HFF-Myc (cell line): ENCODE results near the gene KIAA0513.

ENCODE experiments used
- DNase-seq: peaks from one replicate; pipeline ENCODE4 v3.0.0-alpha.2; 2011; ENCODE audit warnings: low read depth; ENCODE audit errors: extremely low read depth
- H3K4me3 ChIP-seq: replicated peaks from 2 replicates; pipeline ENCODE4 v1.5.1; 2011; ENCODE audit warnings: low read depth, mild to moderate bottlenecking, control low read depth, low read length
- TF ChIP-seq, protein P1 (sequence below): IDR thresholded peaks from 2 replicates; pipeline ENCODE4 v1.5.1; 2012; ENCODE audit warnings: mild to moderate bottlenecking, low read depth, low read length, control low read depth; ENCODE audit errors: missing control alignments

Gene KIAA0513

DNA sequence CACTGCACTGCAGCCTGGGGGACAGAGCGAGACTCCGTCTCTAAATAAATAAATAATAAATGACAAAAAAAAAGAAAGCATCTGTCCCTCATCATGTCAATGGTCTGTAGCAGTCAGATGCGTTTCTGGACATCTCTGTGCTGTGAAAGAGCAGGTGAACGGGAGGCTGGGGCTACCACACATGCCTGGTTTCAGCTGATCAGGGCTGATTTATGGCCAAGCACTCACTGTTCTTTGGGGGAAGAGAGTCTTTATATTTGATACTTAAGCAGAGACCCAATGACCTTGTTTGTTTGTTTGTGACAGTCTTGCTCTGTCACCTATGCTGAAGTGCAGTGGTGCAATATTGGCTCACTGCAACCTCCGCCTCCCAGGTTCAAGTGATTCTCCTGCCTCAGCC is 17.5 kb downstream of the KIAA0513 start:
- no peak overlapping the region for H3K4me3 ChIP-seq
- DNase-seq, result no peak
- TF ChIP-seq, protein P1, sequence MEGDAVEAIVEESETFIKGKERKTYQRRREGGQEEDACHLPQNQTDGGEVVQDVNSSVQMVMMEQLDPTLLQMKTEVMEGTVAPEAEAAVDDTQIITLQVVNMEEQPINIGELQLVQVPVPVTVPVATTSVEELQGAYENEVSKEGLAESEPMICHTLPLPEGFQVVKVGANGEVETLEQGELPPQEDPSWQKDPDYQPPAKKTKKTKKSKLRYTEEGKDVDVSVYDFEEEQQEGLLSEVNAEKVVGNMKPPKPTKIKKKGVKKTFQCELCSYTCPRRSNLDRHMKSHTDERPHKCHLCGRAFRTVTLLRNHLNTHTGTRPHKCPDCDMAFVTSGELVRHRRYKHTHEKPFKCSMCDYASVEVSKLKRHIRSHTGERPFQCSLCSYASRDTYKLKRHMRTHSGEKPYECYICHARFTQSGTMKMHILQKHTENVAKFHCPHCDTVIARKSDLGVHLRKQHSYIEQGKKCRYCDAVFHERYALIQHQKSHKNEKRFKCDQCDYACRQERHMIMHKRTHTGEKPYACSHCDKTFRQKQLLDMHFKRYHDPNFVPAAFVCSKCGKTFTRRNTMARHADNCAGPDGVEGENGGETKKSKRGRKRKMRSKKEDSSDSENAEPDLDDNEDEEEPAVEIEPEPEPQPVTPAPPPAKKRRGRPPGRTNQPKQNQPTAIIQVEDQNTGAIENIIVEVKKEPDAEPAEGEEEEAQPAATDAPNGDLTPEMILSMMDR, result no peak

DNA sequence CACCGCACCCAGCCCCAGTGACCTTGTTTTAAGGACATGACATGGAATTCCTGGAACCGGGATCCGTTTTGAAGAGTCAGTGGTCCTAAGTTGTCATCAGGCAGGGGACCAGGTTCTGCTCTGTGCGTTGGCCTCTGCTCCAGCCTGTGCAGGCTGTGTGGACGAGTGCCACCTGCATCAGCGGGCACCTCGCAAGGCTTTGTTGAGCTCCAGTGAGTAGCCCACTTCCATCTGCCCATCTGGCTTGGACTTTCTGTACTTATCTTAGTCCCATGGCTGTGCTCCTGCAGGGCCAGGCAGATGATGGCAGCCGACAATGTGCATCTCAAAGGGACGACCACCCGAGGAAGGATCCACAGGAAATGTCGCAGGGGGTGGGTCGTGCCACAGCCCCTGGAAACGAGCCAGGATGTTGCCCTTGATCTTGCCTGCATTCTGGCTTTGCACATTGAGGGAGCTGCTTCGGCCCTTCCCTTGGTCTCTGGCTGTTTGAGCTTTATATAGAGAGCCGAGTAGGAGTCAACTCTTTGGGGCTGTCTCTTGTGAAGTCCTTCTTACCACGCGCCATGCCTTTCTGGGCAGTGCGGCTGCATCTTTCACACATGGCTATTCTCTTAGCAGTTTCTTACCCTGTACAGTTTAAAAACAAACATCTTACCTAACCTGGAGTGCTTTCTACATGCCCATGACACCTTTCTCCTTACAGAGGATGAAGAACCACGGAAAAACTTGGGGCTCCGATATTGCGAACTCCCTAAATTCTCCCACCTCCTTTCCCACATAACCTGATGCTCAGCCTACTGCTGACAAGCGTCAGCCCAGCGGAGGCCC is 18.3 kb downstream of the KIAA0513 start:
- DNase-seq, result no peak
- H3K4me3 ChIP-seq, result no peak overlapping the region
- TF ChIP-seq, protein P1, result no peak

DNA sequence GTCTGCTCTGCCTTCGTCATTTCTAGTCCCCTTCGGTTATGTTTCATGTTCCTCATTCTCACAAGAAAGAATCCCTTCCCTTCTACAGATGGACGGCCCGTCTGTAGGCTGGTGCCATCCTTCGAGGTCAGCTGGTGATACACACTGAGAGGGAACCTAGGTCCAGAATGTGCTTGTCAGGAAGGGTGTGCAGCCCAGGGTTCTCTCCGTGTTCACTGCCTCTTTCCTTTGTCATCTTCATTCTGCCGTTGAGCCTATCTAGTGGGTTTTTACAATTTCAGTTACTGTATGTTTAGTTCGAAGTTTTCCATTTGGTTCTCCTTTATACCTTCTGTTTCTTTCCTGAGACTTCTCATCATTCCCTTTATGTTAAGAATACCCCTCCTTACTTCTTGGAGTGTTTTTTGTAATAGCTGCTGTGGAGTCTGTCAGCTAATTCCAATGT is 18.9 kb downstream of the KIAA0513 start:
- H3K4me3 ChIP-seq, result no peak overlapping the region
- DNase-seq, result no peak
- TF ChIP-seq, protein P1, result no peak

DNA sequence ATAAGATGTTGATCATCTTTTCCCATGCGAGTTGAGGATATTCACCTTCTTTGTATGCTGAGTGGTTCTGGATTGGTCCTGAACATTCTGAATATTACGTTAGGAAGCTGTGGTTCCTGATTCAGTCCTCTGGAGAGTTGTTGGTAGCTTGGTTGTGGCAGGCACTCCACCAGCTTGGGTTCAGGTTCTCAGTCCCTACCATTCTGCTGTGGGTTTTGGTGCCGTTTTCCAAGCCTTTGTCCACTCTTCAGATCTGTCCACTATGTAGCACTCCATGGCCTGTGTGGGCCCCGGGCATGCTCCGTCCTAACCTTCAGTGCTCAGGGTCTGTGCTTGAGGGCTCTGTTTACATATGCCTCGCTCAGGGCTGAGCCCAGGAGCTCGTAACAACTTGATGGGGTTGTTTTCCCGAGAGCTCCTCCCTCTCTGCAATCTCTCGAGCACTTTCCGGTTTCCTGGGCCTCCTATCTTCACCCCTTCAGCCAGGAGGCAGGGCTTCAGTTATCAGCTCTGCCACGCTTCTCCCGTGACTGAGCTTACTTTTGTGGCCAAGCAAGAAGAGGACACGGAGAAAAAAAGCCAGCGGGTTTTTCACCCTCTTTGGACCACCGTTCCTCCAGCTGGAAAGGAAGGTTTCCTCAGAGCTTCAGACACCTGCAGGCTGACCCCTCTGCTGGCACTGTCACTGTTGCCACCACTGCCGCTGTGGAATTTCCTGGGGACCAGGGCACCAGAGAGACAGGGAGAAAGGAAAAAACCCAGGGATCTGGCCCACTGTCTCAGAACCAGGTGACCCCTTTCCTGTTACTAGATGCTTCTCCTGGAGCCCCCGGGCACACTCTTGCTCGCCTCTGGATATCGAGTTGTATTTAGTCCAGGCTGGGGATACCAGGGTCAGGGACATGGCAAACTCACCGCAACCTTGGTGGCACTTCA is 19.6 kb downstream of the KIAA0513 start:
- TF ChIP-seq, protein P1, result no peak
- no peak for DNase-seq
- H3K4me3 ChIP-seq, result no peak overlapping the region

DNA sequence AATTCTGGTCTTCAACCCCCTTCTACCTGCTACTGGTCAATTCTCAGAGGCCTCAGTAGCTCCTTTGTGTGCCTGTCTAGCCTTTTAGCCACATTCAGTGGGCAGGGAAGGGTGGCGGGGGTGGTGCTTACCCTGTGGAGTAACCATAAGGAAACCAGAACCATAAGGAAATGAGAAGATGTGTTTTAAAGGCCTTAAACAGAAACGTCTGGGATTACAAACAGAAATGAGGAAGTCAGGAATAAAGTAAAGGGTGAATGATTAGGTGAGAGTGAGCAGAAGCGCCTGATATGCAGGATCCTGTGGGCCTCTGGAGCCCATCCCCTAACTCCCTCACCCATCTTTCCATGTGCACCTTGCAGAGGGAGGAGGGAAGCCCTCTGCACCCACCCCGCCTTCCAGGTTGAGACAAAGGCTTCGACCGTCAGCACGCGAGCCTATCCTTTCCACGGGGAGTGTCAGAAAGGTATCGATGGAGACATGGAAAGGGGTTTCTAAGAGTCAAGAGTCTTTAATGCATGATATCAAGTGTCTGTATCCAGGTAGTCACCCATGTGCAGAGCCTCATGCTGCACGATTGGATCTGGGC is 20.4 kb downstream of the KIAA0513 start:
- TF ChIP-seq, protein P1, result no peak
- DNase-seq, result no peak
- H3K4me3 ChIP-seq, result no peak overlapping the region

DNA sequence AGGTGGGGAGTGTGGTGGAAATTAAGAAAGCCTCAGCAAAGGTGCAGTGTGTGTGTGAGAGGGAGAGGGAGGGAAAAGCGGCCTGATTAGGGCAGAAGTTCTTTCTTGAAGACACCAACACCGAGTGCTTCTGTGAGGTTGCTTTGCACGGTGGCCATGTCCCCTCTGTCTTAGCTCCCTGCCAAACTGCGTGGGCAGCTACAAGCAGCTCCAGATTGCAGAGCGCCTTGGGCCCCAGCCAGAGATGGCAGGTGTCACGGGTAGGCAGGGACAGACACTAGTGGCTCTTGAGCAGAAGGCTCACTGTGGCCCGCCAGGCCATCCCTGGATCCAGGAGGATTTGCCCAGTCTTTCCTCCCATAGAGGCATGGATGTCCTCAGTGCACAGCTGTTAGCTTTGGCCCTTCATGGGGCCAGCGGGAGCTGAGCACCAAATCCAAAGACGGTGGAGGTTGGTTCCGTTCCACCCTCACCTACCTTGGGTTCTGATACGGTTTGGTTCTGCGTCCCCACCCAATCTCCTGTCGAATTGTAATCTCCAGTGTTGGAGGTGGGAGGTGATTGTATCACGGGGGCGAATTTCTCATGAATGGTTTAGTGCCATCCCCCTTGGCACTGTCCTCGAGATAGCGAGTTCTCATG is 21.4 kb downstream of the KIAA0513 start:
- no peak for DNase-seq
- no peak overlapping the region for H3K4me3 ChIP-seq
- TF ChIP-seq, protein P1, result no peak
